Muscle of arm (tissue), 12 donors: ENCODE measurements around the gene KRT6B. TPM values are rescaled to one million over a fixed set of nuclear protein-coding genes. Genes with fewer than 3 reads are reported as not detected.
"Not testable (repeated sequence)": the region's sequence is repeated elsewhere in the genome, so short reads cannot be mapped to it uniquely, and the experiment has no call there.

Experiments
- DNase-seq: peaks from one replicate; pipeline ENCODE4 v3.0.0-alpha.2; 2013
- polyA plus RNA-seq, 12 donors: library from polyadenylated mRNA; unstranded; fragments of 120-200 nt; gene quantifications; one replicate each; pipeline ENCODE4 v1.2.1, GENCODE V29; 2013; ENCODE audit not compliant: insufficient read length in 12 of 12

The KRT6B gene
- polyA plus RNA-seq, 12 donors: 0.82 to 1.1 TPM; not detected in 10

DNA sequence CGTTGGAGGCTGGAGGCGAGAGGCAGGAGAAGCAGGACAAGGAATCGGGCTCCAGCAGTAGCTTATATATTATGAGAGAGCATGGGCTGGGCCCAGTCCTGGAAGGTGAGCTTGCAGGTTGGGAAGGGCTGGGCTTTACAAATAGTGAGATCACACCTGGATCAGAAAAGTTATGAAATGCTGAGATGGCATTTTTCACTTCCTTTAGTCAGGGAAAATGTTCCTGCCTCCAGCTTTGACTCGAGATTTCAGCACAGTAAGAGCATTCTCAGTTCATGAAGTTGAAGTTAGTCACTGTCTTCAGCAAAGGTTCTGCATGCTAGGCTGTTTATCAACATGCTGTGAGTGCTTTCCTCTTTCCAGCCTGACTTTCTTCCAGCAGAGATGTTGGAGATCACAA lies 21.8 kb upstream of the KRT6B start, which contains the start of gene KRT6C:
KRT6C (minus strand) TSS at position 38 of the 400 bp plus-strand sequence. CDS start 68 bp downstream, outside the sequence.
- DNase-seq: no peak

DNA sequence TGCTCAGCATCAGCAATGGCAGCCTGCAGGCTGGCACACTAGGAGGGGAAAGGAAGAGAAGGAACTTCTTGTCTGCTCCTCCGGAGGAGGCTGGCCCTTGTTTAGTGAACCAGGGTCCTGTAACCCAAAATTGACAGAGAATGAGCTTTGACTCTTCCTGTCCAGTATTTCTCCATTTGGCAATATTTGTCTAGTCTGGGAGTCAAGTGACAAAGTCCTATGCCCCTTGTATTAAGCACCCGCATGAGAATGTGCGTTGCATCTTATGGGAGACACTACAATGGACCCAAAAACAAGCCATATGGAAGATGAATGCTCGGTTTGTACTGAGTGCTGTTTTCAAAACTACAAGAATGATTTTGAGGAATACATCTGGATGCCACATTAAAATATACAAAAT lies 17.9 kb upstream of the KRT6B start:
- DNase-seq: no peak

DNA sequence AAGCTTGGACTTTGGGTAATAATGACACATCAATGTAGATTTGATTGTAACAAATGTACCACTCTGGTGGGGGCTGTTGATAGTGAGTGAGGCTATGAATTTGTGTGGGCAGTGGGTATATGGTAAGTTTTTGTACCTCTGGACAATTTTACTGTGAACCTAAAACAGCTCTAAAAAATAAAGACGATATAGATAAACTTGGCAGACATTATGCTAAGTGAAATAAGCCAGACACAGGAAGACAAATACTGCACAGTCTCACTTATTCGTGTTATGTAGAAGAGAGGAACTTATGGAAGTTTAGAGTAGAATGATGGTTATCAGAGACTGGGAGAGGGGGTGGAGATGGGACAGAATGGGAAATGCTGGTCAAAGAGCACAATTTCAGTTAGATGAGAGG lies 13.0 kb upstream of the KRT6B start:
- DNase-seq: no peak

DNA sequence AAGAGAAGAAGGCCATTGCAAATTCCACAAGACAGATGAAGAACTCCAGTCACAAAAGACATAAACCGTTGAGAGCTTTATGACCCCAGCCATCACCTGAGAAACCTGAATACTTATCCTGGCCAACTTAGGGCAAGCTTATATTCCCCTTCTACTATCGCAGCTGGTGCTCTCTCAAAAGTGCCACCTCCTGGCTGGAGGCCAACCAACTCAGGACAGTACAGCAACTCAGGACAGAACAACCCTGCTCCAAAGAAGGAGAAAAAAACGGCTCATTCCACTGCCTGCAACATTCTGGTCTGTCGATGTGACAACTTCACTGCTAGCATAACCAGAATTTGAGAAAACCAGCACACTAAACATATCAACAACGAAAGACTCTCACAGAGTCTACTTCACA lies 9.7 kb upstream of the KRT6B start:
- no peak for DNase-seq

DNA sequence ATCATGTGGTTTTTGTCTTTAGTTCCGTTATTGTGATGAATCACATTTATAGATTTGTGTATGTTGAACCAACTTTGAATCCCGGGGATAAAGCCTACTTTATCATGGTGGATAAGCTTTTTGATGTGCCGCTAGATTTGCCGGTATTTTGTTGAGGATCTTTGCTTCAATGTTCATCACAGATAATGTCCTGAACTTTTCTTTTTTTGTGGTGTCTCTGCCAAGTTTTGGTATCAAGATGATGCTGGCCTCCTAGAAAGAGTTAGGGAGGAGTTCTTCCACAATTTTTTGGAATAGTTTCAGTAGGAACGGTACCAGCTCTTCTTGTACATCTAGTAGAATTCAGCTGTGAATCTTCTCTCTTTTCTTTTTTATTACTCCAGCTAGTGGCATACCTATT lies 6.9 kb upstream of the KRT6B start:
- DNase-seq: no peak

DNA sequence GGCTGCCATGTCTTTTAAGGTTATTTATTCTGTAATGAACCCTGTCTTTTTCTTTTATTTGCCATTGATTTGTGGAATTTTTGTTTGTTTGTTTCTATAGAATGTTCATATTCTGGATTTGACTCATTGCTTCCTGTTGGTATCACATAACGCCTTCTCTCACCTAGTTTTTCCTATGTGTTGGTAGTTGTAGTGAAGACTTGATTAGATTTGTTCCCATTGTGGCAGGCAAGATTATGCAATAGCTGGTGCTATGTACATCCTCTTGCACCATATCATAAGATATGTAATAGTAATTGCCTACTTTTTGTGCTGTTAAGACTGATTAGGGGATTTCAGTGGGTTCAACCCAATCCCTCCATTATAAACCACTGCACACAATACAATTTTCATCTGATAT lies 3.9 kb upstream of the KRT6B start:
- DNase-seq: no peak

DNA sequence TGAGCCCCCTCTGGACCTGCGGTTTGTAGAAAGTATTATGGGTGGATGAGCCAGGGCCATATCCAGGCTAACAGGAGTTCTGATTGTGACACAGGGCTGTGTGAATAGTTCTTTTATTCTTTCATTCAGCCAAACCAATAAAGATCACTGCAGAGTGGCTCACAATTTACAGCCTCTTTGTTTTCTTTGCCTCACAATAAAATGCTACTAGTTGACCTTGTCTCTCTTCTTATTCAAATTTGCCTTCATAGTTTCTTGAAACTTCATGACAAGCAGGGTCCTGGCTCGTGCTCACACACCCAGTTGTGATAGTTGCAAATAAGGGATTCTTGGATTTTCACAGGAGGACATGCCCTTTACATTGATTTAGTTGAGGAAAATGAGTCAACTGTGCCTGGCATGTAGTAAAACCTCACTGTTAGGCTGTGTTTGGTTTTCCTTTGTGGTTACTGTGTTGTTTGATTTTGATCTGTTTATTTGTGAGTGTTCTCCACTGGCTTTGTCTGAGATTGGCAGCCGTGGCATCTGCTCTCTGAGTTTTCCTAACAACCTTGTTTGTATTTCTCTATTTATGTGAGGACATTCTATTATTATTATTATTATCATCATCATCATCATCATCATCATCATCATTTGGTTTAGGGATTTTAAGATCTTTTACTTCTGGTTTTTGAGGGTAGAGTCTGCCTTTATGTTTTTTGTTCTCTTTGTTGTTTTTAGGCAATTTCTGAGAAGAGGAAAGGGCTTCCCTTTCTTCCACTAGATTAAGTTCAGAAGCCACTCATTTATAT lies 2.7 kb upstream of the KRT6B start:
- DNase-seq: no peak

DNA sequence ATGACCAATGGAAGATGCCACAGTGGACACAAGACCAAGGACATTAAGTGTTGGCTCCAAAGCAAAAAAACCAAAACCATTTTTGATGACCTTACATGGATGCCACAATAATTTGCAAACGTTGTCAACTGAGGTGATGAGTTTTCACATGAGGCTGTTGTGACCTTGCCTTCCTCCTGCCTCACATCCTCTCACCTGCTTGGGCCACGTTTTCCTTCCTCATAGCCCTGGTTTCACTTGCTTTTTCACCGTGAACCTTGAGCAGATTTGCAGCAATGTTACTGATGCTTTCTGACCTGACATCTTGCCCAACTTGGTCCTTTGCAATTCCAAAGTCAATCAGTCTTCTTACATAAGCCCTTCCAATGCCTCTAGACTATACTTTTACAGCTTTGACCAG lies 3.7 kb downstream of the KRT6B start:
- DNase-seq: no peak

DNA sequence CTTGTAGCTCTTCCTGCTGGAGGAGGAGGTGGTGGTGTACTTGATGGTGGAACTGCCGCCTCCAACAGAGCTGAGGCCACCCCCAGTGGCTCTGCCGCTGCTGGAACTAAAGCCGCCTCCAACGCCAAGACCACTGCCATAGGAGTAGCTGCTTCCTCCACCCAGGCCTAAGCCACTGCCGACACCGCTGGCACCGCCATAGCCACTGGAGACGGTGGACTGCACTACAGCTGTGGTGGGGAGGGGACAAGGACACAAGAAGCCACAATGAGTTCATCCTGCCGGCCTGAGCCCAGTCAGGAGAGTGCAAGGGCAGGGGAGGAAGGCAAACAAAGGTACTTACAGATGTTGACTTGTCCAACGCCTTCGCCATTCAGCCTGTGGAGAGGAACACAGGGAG lies 4.8 kb downstream of the KRT6B start:
- DNase-seq: not testable (repeated sequence)

DNA sequence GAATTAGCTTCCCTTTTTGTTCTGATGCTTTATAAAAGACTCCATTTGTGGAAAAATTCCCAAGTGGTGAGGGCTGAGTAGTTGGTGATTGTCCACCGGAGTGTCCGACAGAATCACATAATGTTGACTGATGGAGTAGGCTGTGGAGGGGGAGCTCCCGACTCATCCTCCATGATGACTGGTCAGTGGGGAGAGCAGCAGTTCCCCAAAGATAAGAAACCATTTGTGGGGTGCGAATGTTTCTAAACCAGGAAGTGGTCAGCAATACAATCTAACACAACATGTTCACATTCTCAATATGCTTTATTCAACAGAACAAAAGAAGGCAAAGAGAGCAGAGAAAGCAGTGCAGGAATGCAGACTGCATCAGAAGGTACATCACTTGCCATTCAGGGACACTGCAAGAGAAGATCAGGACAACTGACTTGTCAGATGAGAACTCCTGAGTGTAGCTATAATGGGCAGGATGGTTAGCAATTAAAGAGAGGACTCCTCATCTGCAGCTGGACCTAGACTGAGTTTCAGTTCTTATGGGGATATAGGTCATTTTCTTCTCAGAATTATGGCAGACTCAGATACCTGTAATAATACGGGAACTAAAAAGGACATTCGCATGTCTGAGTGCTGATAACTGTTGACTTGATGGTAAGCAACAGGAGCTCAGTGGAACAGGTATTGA lies 5.4 kb downstream of the KRT6B start:
- no peak for DNase-seq

DNA sequence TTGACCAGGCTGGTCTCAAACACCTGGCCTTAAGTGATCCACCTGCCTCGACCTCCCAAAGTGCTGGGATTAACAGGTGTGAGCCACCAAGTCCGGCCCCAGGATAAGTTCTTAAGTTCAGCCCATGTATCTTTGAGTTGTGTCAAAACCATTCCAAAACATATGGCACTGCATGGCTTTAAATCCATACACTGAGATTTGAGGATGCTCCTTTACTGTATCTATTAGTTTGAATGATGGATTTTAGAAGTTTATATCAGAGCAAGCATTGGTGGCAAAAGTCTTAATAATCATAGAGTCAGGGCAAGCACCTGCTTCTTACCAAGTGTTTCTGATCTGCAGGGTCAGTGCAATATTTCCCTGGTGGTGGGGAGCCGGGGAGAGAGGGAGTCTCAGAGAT lies 6.1 kb downstream of the KRT6B start:
- no peak for DNase-seq

DNA sequence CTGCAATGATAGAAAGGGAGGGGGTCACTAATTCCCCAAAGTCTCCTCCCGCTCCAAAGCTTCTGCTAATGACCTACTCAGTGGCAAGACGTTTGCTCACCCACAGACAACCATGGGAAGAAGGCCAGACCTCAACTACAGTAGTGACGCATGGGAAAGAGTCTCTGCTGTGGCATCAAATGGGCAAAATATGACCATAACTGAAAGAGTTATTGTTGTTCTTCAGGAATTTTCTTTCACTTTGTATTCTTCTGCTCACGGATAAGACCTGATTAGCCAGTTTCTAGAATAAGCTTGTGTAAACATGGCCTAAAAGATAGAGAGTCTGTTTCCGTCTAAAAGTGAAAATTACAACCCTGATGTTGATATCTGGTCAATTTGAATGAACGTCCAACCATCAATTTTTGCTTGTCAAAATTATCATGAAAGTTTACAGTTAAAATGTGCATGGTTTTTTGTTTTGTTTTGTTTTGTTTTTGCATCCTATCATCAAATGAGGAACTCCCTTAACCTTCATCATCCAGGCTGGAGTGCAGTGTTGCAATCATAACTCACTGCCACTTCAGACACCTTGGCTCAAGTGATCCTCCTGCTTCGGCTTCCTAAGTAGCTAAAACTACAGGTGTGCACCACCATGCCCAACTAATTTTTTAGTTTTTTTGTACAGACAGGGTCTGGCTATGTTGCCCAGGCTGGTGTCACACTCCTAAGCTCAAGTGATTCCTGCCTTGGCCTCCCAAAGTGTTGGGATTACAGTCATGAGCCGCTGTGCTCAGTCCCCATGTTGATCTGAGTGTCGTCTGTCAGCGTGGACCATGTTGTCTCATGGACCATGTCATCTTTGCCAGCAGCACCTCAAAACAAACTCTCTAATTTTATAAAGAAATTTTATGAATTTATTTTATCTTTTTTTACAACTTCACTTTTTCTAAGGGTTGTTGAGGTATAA lies 7.0 kb downstream of the KRT6B start:
- no peak for DNase-seq

DNA sequence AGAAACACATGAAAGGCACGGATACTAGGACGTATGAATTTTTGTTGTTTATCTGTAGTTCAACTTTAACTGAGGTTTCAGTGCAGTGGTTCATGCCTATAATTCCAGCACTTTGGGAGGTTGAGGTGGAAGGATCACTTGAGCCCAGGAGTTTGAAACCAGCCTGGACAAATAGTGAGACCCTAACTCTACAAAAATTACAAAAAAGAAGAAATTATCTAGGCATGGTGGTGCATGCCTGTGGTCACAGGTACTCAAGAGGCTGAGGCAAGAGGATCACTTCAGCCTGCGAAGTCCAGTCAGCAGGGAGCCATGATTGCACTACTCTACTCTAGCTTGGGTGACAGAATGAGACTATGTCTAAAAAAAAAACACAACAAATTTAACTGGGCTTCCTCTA lies 8.0 kb downstream of the KRT6B start:
- no peak for DNase-seq

DNA sequence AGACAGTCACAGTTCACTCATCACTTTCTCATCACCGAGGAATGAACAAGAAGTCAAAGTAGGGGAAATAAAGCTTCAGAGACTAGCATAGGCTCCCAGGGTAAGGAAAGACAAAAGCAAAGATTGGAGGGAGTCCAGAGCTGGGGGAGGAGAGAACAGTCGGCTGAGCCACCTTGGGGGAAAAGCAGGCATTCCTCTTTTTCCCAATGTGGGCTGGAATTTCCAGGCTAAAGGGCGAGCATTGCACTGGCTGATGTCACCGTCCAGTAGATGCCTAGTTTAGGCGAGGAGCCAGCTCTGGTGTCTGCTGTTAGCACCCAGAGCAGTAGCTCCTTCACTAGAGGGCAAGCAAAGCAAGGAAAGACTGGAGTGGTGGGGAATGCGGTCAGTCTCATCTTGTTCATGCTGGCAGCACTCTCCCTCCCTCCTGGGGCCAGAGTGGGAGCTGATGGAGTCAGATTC lies 9.3 kb downstream of the KRT6B start:
- no peak for DNase-seq

DNA sequence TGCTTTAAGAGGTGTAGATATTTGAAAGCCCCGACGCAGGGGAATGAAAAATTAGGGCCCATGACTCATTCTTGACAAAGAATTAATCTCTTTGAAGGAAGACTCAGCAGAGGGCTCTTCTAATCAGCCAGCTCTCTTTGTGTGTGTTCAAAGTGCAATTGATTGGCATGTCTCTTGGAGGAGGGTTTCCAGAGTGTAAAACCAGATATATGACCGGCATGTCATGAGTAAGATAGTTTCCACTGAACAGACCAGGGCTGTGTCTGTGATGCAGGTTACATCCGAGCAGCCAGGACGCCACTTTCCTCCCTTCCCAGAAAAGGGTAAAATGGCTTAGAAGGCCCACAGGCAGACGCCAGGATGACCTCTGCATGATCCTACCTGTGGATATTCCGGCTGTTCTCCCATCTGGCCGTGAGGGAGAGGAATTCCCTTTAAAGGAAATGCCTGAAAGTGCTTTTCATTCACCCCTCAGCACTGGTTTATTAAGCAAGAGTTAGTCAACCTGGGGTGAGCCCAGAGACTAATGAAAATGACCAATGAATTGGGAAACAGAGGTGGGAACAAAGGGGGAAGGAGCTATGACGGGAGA lies 10.5 kb downstream of the KRT6B start:
- no peak for DNase-seq

DNA sequence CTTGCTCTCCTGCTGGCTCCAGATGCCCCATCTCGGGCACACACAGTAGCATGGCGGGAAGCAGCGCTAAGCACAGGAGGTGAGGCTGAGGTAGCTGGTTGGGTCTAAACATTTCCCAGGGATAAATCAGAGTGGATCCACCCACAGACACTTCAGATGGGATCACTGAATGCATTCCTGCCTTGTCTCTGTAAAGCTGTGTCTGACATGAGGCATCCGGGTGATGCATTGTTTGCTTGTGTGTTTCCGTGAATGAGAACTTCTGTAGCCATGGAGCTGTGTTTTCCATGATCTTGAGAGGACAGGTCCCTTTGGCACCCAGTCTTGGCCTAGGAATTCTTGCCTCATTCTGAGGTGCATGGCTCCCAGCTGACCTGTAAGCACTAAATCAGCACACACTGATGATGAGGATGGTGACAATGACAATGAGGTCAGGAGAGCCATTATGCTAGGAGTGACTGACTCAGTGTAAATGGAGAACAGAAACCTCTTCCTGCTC lies 11.1 kb downstream of the KRT6B start:
- DNase-seq: no peak

DNA sequence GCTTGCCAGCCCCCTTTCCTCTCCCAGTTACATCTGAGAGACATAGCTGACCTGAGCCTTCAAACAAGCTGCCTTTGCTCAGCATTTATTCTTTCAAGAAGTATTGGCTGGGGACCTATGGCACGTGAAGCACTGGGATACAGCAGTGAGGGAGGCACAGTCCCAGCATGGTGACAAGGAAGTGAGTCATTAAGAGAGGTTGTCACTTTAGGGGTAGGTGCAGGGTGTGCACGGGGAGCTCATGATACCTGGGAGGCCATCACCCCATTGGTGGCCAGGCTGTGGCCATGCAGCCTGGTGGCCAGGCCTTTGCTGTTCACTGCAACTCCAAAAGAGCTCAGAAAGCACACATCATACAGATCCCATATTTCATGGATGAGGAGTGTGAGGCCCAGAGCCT lies 12.1 kb downstream of the KRT6B start:
- no peak for DNase-seq

DNA sequence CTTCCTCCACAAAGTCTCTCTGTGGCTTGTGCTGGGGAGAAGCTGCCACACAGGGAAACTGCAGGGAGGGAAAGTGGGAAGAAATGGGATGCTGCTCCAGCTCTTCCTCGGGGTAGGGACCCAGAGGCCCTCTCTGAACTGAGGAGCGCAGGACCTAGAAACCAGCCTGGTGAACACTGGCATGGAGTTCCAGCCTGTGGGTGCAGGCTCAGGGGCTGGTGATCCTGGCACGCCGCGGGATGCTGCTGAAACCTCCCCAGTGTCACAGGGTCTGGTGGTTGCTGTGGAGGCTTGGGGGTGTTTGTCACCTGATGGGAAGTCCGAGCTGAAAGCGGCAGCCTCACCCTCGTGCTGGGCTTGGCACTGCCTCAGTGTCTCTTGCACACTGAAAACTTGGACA lies 12.5 kb downstream of the KRT6B start:
- no peak for DNase-seq

DNA sequence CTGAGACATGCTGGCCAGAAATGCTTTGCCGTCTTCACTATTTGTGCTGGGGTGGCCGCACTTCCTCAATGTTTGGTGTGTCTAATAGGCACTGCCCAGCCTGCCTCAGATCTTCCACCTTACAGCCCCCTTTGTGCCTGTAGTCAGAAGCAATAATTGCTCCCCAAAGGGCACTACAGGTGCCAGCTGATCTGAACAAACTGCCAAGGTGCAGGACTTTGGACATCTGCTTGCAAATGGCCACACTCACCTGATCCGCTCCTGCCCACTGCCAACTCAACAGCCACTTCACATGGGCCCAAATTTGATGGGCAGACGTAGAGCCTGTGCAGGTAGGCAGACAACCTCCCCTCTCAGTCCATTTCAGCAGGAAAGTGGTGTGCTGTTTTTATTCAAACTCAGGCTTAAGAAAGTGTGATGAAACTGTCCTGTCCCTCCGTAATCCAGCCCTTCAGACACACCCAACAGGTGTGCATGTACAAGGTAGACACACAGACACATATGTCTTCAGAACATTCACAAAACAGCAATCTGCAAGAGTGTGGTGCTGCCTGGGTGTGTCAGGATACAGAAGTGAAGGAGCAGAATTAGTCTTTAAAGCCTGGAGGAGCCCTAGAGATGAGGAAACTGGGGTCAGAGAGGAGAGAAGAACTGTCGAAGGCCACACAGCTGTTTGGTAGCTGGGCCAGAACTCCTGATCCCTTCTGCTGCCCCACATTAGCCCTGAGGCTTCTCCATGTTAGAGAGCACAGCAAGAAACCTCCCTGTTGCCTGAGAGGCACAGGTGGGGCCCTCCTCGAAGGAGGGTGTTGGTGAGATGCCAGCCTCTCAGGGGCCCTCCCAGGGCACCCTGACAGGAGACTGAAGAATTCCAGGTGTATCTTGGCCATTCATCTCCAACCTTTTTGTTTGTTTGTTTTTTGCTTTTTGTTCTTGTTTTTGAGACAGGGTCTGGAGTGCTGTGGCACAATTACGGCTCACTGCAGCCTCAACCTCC lies 13.3 kb downstream of the KRT6B start:
- DNase-seq: no peak

DNA sequence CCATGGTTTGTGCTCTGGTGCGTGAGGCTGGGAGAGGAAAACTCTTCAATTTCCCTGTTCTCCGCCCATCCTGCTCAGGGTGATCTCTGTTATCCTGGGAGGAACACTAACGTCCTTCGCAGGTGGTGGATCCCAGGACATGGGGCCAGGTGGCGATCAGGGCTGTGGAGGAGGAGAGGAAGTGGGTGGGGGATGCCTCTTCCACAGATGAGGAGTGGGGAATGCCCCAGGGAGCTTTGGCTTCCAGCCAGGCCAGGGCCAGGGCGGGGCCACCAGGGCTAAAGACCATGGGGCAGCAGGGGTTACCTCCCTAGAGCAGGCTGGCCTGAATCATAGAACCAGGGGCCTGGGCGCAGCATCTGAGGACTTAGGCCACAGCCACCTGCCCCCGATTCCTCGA lies 14.4 kb downstream of the KRT6B start:
- DNase-seq: no peak
